ENCODE data around the gene SLC17A7. TPM values are rescaled to one million over a fixed set of nuclear protein-coding genes. Genes with fewer than 3 reads are reported as not detected.
A peak's percentile ranks its signal among the peaks of the same experiment; 100 is the strongest.

SLC17A7 gene
- total RNA-seq, 1 donor = not detected

- DNase-seq (ENCODE audit: low read depth) = no peak
- no peak overlapping the region for H3K4me3 ChIP-seq (ENCODE audit: low read depth, low read length)
- TF ChIP-seq CTCF (IDR thresholded peaks at IDR 0.05; ENCODE audit: insufficient read depth, low read length) = no peak
These were observed 14.0 kb downstream of the SLC17A7 start for GRCh38 chr19:49427339-49427738.

GRCh38 chr19:49425922-49426592 lies 15.3 kb downstream of the SLC17A7 start:
- no peak for TF ChIP-seq CTCF (IDR thresholded peaks at IDR 0.05; ENCODE audit: insufficient read depth, low read length)
- no peak for DNase-seq (ENCODE audit: low read depth)
- no peak overlapping the region for H3K4me3 ChIP-seq (ENCODE audit: low read depth, low read length)

- DNase-seq (ENCODE audit: low read depth) = no peak
- TF ChIP-seq CTCF (IDR thresholded peaks at IDR 0.05; ENCODE audit: insufficient read depth, low read length) = no peak
- no peak within 1 kb of the TSS for H3K4me3 ChIP-seq (ENCODE audit: low read depth, low read length)
These were observed 16.1 kb downstream of the SLC17A7 start, which contains the start of gene GFY for GRCh38 chr19:49425178-49425577. GFY (plus strand) TSS chr19:49425388; CDS start chr19:49426431, 1,043 bp downstream.

GRCh38 chr19:49423985-49424303 lies 17.4 kb downstream of the SLC17A7 start:
- H3K4me3 ChIP-seq (ENCODE audit: low read depth, low read length) = no peak overlapping the region
- no peak for DNase-seq (ENCODE audit: low read depth)
- no peak for TF ChIP-seq CTCF (IDR thresholded peaks at IDR 0.05; ENCODE audit: insufficient read depth, low read length)

- DNase-seq (ENCODE audit: low read depth) = no peak
These were observed 18.0 kb downstream of the SLC17A7 start, which contains the start of gene PTH2 for GRCh38 chr19:49423071-49423984. PTH2 (minus strand) TSS chr19:49423441; CDS start chr19:49423339, 102 bp downstream.

More at GRCh38 chr19:49423071-49423984, 18.0 kb downstream of the SLC17A7 start, which contains the start of gene PTH2:
- no peak for TF ChIP-seq CTCF (IDR thresholded peaks at IDR 0.05; ENCODE audit: insufficient read depth, low read length)
- peak within 1 kb of the TSS; percentile 6 for H3K4me3 ChIP-seq (ENCODE audit: low read depth, low read length)
